K562 (cell line): ENCODE data around the gene USP37. TPM values are rescaled to one million over a fixed set of nuclear protein-coding genes. Genes with fewer than 3 reads are reported as not detected.

Source experiments
- ATAC-seq: fragments of 200-7000 bp; cut with Tn5 transposase; 3 replicates; pipeline ENCODE4 v1.9.1; 2020; ENCODE audit warnings: moderate library complexity
- BruUV-seq: library from RNA; stranded (reverse); fragments of 400-500 nt; replicated peaks from 2 replicates; lab custom pipeline; 2021; lab: Mats Ljungman, UMichigan
- CTCF ChIA-PET: fragments of 300-600 bp; formaldehyde crosslinking; extraction: SDS; loops from one replicate; lab custom pipeline; 2021; ENCODE audit warnings: low intra/inter-chr PET ratio; lab: Yijun Ruan, JAX
- POLR2A ChIA-PET: fragments of 300-600, 350-650 bp; sonication (Branson Sonifier 250); formaldehyde crosslinking; extraction: SDS; loops from one replicate; lab custom pipeline; 2021; ENCODE audit warnings: antibody characterized with exemption, inconsistent platforms; lab: Yijun Ruan, JAX
- DNase-seq, 4 experiments: peaks; one replicate each; pipeline versions ENCODE4 v3.0.0 to v3.0.0-alpha.2; 2011 to 2018; ENCODE audit warnings: low spot score in 3 of 4, mixed read lengths in 3 of 4; ENCODE audit errors: extremely low read depth in 1 of 4
- FAIRE-seq: peaks from 2 replicates; lab custom pipeline; 2011; peaks lifted over from hg19 to GRCh38; lab: Jason Lieb, UNC
- H2AFZ ChIP-seq: 2 replicates; pipeline ENCODE4 v1.6.0; 2011; ENCODE audit warnings: low read depth, low read length, control low read depth, inconsistent platforms
- H3K27ac ChIP-seq: fragments of 200-600 bp; 3 replicates; pipeline ENCODE4 v1.8.0; 2011; ENCODE audit warnings: low read depth, mild to moderate bottlenecking, control low read depth, inconsistent platforms, low read length, moderate library complexity, mixed read lengths; ENCODE audit errors: extremely low read depth
- H3K27me3 ChIP-seq, 2 experiments: fragments of 300-600 bp in 1 of 2; 2 replicates in 1 of 2; 3 replicates in 1 of 2; pipeline versions ENCODE4 v1.6.0 to v1.8.0; 2011; ENCODE audit warnings: inconsistent platforms in 2 of 2, low read length in 2 of 2, mild to moderate bottlenecking in 1 of 2, mixed read lengths in 1 of 2, moderate library complexity in 1 of 2; ENCODE audit not compliant: control insufficient read depth in 2 of 2, insufficient read depth in 2 of 2
- H3K36me3 ChIP-seq: fragments of 300-600 bp; 3 replicates; pipeline ENCODE4 v1.8.0; 2011; ENCODE audit warnings: mild to moderate bottlenecking, low read length, inconsistent platforms; ENCODE audit not compliant: control insufficient read depth, insufficient read depth
- H3K4me1 ChIP-seq, 2 experiments: fragments of 200-600 bp in 1 of 2; replicated peaks in 1 of 2; 2 replicates in 1 of 2; 3 replicates in 1 of 2; pipeline versions ENCODE4 v1.5.1 to v1.8.0; 2011; ENCODE audit warnings: inconsistent platforms in 2 of 2, low read length in 2 of 2, mild to moderate bottlenecking in 1 of 2, mixed read lengths in 1 of 2, moderate library complexity in 1 of 2; ENCODE audit not compliant: control insufficient read depth in 2 of 2, insufficient read depth in 2 of 2
- H3K4me2 ChIP-seq: 2 replicates; pipeline ENCODE4 v1.6.1; 2011; ENCODE audit warnings: low read length, control low read depth, inconsistent platforms, mixed read lengths; ENCODE audit not compliant: insufficient read depth
- H3K4me3 ChIP-seq: fragments of 200-600 bp; sonication (generic), shearing (Covaris generic); 2 replicates; pipeline ENCODE4 v1.5.1; 2016; ENCODE audit warnings: control low read depth, inconsistent platforms
- H3K79me2 ChIP-seq: fragments of 200-600 bp; 3 replicates; pipeline ENCODE4 v1.8.0; 2011; ENCODE audit warnings: low read length, inconsistent platforms; ENCODE audit not compliant: control insufficient read depth, insufficient read depth
- H3K9ac ChIP-seq, 2 experiments: 2 replicates each; pipeline versions ENCODE4 v1.6.0 to v1.6.1; 2011; ENCODE audit warnings: low read depth in 2 of 2, low read length in 2 of 2, control low read depth in 1 of 2, inconsistent platforms in 1 of 2, mild to moderate bottlenecking in 1 of 2, mixed read lengths in 1 of 2; ENCODE audit not compliant: insufficient read depth in 1 of 2
- H3K9me1 ChIP-seq: one replicate; pipeline ENCODE4 v1.6.0; 2011; ENCODE audit warnings: inconsistent platforms, mild to moderate bottlenecking, low read length, moderate library complexity; ENCODE audit not compliant: control insufficient read depth, insufficient read depth
- H3K9me3 ChIP-seq: replicated peaks from 2 replicates; pipeline ENCODE4 v1.5.1; 2011; ENCODE audit warnings: low read depth, low read length, inconsistent platforms; ENCODE audit not compliant: control insufficient read depth, insufficient read depth
- H4K20me1 ChIP-seq: replicated peaks from 2 replicates; pipeline ENCODE4 v1.6.1; 2011; ENCODE audit warnings: low read length, inconsistent platforms, mixed read lengths; ENCODE audit not compliant: control insufficient read depth, insufficient read depth
- CEBPG ChIP-seq, 3 experiments: fragments of 200-800 bp in 1 of 3; sonication (Bioruptor generic) in 1 of 3; sonication (generic) in 1 of 3; formaldehyde crosslinking in 1 of 3; IDR thresholded peaks in 2 of 3; conservative IDR thresholded peaks in 1 of 3; 2 replicates each; pipeline versions ENCODE4 v1.6.1 to v1.8.0; 2016 to 2022; ENCODE audit warnings: missing compliant biosample characterization in 2 of 3, missing genetic modification characterization in 2 of 3, mild to moderate bottlenecking in 1 of 3, missing genetic modification reagents in 1 of 3
- ELF1 ChIP-seq: fragments of 200-800 bp; sonication (Bioruptor generic); IDR thresholded peaks from 2 replicates; pipeline ENCODE4 v1.6.1; 2016; ENCODE audit warnings: missing genetic modification characterization, missing compliant biosample characterization
- HOXB6 ChIP-seq: fragments of 250-450 bp; sonication (Bioruptor Pico); IDR thresholded peaks from 2 replicates; pipeline ENCODE4 v1.5.1; 2022; ENCODE audit warnings: mild to moderate bottlenecking, borderline replicate concordance
- PRPF4 ChIP-seq: fragments of 200-400 bp; formaldehyde crosslinking; IDR thresholded peaks from one replicate; pipeline ENCODE4 v1.6.1; 2017; ENCODE audit warnings: low read length, low read depth, mild to moderate bottlenecking; ENCODE audit not compliant: insufficient read depth, poor library complexity, severe bottlenecking
- SP1 ChIP-seq: sonication (generic); formaldehyde crosslinking; IDR thresholded peaks from 2 replicates; pipeline ENCODE4 v1.8.1; 2022; ENCODE audit warnings: mild to moderate bottlenecking, missing genetic modification reagents
- ZKSCAN1 ChIP-seq: fragments of 150-350 bp; IDR thresholded peaks from 2 replicates; pipeline ENCODE4 v1.6.1; 2016; ENCODE audit warnings: low read depth, low read length
- ZNF121 ChIP-seq: sonication (generic); formaldehyde crosslinking; conservative IDR thresholded peaks from 2 replicates; pipeline ENCODE4 v1.8.0; 2022; ENCODE audit warnings: missing genetic modification reagents
- ZNF76 ChIP-seq: fragments of 250-450 bp; sonication (Bioruptor Pico); IDR thresholded peaks from 2 replicates; pipeline ENCODE4 v1.4.0; 2020; ENCODE audit warnings: mild to moderate bottlenecking, moderate library complexity, borderline replicate concordance
- WGBS: fragments of 100-300 bp; shearing (Covaris generic); methylation state at CpG from one replicate; pipeline ENCODE4 v1.1.6; 2016; ENCODE audit warnings: low coverage, mixed read lengths; ENCODE audit not compliant: insufficient coverage; ENCODE audit errors: missing lambda C conversion rate; 5-methylcytosine and 5-hydroxymethylcytosine counted together
- in situ Hi-C: fragments of 300-500 bp; cut with MboI; formaldehyde crosslinking; loops from 4 replicates; pipeline ENCODE4 v1.15.0; 2018; ENCODE audit warnings: inconsistent platforms, mixed read lengths
- intact Hi-C: fragments of 100-400 bp; cut with micrococcal nuclease; formaldehyde crosslinking; loops from 2 replicates; pipeline ENCODE4 v1.14.2; 2022
- polyA plus RNA-seq, 8 experiments: library from polyadenylated mRNA; depleted of rRNA in 4 of 8; stranded (reverse) in 5 of 8; unstranded in 3 of 8; fragments of >200 nt; fragmentation: Nextera tagmentation in 2 of 8; fragmentation: Illumina TruSeq in 1 of 8; extraction: Ambion mirVana in 2 of 8; extraction: Trizol in 1 of 8; gene quantifications; 2 replicates each; pipeline versions ENCODE4 v1.2.1 to v1.2.3, GENCODE V29; 2011 to 2014; ENCODE audit warnings: inconsistent platforms in 1 of 8, missing spikeins in 1 of 8
- total RNA-seq, 7 experiments: library from RNA; depleted of rRNA in 6 of 7; stranded (reverse); fragments of >200 nt in 6 of 7; fragmentation: Illumina TruSeq in 2 of 7; extraction: Trizol in 2 of 7; gene quantifications; 2 replicates each; pipeline versions ENCODE4 v1.2.1 to v1.2.3, GENCODE V29; 2011 to 2021; ENCODE audit warnings: low replicate concordance in 1 of 7
- TF ChIP-seq, protein P1 (sequence below): IDR thresholded peaks from 2 replicates; pipeline ENCODE4 v1.6.1; 2014; ENCODE audit warnings: antibody characterized with exemption
- TF ChIP-seq, protein P2 (sequence below): fragments of 250-450 bp; sonication (Bioruptor Pico); IDR thresholded peaks from 2 replicates; pipeline ENCODE4 v1.9.0; 2021; ENCODE audit warnings: mild to moderate bottlenecking, inconsistent platforms
- TF ChIP-seq, protein P3 (sequence below), 3 experiments: IDR thresholded peaks in 2 of 3; conservative IDR thresholded peaks in 1 of 3; 2 replicates each; pipeline ENCODE4 v1.5.1; 2011 to 2012; ENCODE audit warnings: low read length in 3 of 3, mild to moderate bottlenecking in 3 of 3, control low read depth in 2 of 3, improper control_type of control experiment in 1 of 3, inconsistent platforms in 1 of 3, low read depth in 1 of 3, mixed read lengths in 1 of 3, moderate library complexity in 1 of 3; ENCODE audit not compliant: insufficient read depth in 2 of 3
- TF ChIP-seq, protein P4 (sequence below): sonication (generic); formaldehyde crosslinking; IDR thresholded peaks from 2 replicates; pipeline ENCODE4 v1.8.1; 2022; ENCODE audit warnings: missing genetic modification reagents

The USP37 gene
- total and polyA plus RNA-seq, 9 of the 15 experiments (the other 6 are each of a cell fraction or from before 2014, with no cell fraction given): 2.0 to 14.2 (median 8.5) TPM

DNA sequence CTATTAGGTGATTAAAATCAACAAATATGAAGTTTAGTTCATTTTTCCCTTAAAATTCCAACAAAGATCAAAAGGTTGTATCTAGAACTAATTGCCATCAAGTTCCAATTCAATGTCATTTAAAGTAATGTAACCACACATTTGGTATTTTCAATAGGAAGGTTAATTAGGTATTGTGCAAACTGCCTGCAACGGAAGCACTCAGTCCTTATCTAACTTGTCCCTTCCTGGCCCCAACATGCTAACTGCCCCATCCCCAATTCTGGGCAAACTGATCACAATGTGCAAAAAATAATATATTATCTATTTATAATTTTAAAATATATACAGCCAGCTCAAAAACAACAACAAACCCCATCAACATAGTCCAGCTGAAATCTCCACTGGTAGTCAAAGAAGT is 116.1 kb downstream of the USP37 start:
- intact Hi-C loops (loop anchor here (5.0 kb wide), 1 partner anchor 45 kb away; no protein-coding TSS in a partner anchor), in situ Hi-C loops (no loop called here)
- ATAC-seq (peak; percentile 59; the same call in 1 of the 3 replicates), FAIRE-seq (no peak), DNase-seq (peak in 1 of 4 experiments; percentile 8)
- ChIA-PET CTCF (no interaction called here), POLR2A (no interaction called here)
- Histone ChIP-seq H3K9me3 (no peaks in the 10 kb centered on the region), H3K9me1 (no peaks in the 10 kb centered on the region), H3K79me2 (no peaks in the 10 kb centered on the region), H3K36me3 (peaks cover 57% of the 10 kb centered on the region), H3K9ac (no peak overlapping the region; a peak in 1 of 4 replicates), H4K20me1 (no peaks in the 10 kb centered on the region), H3K4me2 (no peak overlapping the region), H3K4me3 (no peak overlapping the region), H2AFZ (no peak overlapping the region), H3K27ac (peak overlapping the region; percentile 47; the same call in 1 of the 3 replicates), H3K4me1 (peaks cover 0 to 3% of the 10 kb centered on the region in 2 experiments; a peak in 2 of 5 replicates), H3K27me3 (no peaks in the 10 kb centered on the region)
- no TSS peak for BruUV-seq
- 0% methylated on average over 1 of the region's 1 CpG for WGBS
- TF ChIP-seq CEBPG (CRISPR knock-in tag; IDR thresholded peaks at IDR 0.05): no peak
- peak in 1 of 2 experiments; percentile 68; a peak in 2 of 4 replicates for TF ChIP-seq CEBPG (tag; conservative IDR thresholded peaks at IDR 0.05 in 1 of 2, IDR thresholded peaks at IDR 0.05 in 1 of 2)
- TF ChIP-seq, protein P1, sequence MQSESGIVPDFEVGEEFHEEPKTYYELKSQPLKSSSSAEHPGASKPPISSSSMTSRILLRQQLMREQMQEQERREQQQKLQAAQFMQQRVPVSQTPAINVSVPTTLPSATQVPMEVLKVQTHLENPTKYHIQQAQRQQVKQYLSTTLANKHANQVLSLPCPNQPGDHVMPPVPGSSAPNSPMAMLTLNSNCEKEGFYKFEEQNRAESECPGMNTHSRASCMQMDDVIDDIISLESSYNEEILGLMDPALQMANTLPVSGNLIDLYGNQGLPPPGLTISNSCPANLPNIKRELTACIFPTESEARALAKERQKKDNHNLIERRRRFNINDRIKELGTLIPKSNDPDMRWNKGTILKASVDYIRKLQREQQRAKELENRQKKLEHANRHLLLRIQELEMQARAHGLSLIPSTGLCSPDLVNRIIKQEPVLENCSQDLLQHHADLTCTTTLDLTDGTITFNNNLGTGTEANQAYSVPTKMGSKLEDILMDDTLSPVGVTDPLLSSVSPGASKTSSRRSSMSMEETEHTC: no peak
- TF ChIP-seq ELF1: no peak
- no peak for TF ChIP-seq ZNF76 (CRISPR knock-in tag)
- TF ChIP-seq, protein P2, sequence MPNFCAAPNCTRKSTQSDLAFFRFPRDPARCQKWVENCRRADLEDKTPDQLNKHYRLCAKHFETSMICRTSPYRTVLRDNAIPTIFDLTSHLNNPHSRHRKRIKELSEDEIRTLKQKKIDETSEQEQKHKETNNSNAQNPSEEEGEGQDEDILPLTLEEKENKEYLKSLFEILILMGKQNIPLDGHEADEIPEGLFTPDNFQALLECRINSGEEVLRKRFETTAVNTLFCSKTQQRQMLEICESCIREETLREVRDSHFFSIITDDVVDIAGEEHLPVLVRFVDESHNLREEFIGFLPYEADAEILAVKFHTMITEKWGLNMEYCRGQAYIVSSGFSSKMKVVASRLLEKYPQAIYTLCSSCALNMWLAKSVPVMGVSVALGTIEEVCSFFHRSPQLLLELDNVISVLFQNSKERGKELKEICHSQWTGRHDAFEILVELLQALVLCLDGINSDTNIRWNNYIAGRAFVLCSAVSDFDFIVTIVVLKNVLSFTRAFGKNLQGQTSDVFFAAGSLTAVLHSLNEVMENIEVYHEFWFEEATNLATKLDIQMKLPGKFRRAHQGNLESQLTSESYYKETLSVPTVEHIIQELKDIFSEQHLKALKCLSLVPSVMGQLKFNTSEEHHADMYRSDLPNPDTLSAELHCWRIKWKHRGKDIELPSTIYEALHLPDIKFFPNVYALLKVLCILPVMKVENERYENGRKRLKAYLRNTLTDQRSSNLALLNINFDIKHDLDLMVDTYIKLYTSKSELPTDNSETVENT (CRISPR knock-in tag): no peak
- TF ChIP-seq PRPF4: no peak
- TF ChIP-seq HOXB6 (CRISPR knock-in tag): no peak
- TF ChIP-seq SP1 (CRISPR knock-in tag): no peak
- no peak for TF ChIP-seq ZNF121 (CRISPR knock-in tag)
- TF ChIP-seq, protein P3, sequence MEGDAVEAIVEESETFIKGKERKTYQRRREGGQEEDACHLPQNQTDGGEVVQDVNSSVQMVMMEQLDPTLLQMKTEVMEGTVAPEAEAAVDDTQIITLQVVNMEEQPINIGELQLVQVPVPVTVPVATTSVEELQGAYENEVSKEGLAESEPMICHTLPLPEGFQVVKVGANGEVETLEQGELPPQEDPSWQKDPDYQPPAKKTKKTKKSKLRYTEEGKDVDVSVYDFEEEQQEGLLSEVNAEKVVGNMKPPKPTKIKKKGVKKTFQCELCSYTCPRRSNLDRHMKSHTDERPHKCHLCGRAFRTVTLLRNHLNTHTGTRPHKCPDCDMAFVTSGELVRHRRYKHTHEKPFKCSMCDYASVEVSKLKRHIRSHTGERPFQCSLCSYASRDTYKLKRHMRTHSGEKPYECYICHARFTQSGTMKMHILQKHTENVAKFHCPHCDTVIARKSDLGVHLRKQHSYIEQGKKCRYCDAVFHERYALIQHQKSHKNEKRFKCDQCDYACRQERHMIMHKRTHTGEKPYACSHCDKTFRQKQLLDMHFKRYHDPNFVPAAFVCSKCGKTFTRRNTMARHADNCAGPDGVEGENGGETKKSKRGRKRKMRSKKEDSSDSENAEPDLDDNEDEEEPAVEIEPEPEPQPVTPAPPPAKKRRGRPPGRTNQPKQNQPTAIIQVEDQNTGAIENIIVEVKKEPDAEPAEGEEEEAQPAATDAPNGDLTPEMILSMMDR (IDR thresholded peaks at IDR 0.05 in 2 of 3, conservative IDR thresholded peaks at IDR 0.05 in 1 of 3; ENCODE audit: insufficient read depth in 2 of 3, low read depth in 1 of 3, low read length in 3 of 3): no peak
- TF ChIP-seq, protein P4, sequence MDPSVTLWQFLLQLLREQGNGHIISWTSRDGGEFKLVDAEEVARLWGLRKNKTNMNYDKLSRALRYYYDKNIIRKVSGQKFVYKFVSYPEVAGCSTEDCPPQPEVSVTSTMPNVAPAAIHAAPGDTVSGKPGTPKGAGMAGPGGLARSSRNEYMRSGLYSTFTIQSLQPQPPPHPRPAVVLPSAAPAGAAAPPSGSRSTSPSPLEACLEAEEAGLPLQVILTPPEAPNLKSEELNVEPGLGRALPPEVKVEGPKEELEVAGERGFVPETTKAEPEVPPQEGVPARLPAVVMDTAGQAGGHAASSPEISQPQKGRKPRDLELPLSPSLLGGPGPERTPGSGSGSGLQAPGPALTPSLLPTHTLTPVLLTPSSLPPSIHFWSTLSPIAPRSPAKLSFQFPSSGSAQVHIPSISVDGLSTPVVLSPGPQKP (CRISPR knock-in tag): no peak
- TF ChIP-seq ZKSCAN1: no peak
